Stimulated activated CD4-positive, alpha-beta T cell treated with anti-CD3 and anti-CD28 coated beads, Interleukin-15, amount 100 ng/mL, for 24 hours (primary cell): ENCODE data around the gene SLC43A3.
A peak's percentile ranks its signal among the peaks of the same experiment; 100 is the strongest.

ENCODE experiments used
- DNase-seq: peaks from one replicate; pipeline ENCODE4 v3.0.0-alpha.2; 2020

The SLC43A3 gene

DNA sequence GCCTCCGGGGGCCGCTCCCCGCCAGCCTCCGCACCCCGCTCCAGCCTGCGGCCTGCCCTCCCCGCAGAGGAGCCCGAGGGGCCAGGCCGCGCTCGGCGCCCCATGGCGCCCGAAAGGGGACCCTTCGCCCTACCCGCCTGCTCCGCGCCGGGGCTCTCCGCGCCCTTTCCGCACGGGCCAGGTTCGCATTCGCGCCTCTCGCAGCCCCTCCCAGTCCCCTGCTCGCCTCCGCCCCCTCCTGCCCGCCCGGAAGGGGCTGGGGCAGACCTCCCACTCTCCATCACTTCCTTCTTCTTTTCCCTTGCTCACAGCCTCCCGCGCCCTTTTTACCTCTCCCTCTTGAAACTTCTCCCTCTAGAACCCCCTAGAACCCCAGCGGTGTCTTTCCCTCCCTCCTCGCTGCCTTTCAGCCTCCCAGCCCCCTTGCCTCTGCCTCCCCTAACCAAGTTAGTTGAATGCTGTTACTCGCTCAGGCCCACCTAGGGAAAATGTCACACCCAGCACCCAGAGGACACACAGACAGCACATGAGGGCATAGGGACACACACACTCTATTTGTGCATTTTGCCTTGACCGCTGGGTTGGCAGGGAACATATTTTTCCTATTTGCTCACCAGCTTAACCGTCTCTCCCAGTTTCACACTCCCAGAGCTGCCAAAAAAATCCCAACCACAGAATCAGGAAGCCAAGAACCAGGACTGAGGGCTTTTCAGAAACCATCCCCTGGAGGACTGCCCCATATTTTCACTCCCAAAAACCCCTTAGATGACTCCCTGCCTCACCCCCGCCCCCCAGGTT, at the start of gene SLC43A3:
SLC43A3 (minus strand) TSS at position 193 of the 798 bp plus-strand sequence. CDS start 949 bp downstream, outside the sequence.
- DNase-seq = peak; percentile 91

DNA sequence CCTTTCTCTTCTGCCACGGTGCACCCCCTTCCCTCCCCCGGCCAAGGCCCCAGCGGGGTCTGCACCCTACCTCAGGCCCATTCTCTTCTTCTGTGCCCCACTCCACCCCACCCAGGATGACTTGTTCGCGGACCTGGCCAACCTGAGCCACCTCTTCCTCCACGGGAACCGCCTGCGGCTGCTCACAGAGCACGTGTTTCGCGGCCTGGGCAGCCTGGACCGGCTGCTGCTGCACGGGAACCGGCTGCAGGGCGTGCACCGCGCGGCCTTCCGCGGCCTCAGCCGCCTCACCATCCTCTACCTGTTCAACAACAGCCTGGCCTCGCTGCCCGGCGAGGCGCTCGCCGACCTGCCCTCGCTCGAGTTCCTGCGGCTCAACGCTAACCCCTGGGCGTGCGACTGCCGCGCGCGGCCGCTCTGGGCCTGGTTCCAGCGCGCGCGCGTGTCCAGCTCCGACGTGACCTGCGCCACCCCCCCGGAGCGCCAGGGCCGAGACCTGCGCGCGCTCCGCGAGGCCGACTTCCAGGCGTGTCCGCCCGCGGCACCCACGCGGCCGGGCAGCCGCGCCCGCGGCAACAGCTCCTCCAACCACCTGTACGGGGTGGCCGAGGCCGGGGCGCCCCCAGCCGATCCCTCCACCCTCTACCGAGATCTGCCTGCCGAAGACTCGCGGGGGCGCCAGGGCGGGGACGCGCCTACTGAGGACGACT, 49.3 kb upstream of the SLC43A3 start:
- DNase-seq = peak; percentile 50

DNA sequence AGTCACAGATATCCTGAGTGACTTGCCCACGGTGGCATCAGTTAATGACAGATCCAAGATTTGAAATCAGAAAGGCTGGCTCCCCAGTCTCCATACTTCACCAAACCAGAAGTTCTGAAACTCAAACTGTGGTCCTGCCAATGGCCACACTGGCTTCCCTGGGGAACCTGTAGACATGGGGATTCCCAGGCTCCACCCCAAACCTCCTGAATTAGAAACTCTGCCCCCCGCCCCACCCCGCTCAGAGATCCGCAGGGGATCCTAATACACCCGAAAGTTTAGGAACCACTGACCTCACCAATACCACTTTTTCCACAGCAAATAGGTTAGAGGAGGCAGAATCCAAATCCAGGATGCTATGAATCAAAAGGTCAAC, 48.7 kb upstream of the SLC43A3 start:
- no peak for DNase-seq

DNA sequence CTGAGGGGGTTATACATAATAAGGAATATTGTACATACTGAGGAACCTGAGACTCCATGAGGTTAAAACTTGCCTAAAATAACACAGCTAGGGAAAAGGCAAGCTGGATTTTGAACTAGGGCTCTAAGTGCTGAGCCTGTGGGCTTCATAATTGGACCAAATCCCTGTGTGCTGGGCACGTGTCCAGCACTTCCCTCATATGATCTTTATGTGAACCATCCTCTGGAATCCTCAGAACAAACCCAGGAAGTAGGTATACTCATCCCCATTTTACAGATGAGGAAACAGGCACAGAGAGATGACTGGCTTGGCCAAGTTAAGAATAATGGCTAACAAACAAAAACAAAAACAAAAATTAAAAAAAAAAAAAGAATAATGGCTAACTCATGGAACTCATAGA, 48.3 kb upstream of the SLC43A3 start:
- DNase-seq = no peak

DNA sequence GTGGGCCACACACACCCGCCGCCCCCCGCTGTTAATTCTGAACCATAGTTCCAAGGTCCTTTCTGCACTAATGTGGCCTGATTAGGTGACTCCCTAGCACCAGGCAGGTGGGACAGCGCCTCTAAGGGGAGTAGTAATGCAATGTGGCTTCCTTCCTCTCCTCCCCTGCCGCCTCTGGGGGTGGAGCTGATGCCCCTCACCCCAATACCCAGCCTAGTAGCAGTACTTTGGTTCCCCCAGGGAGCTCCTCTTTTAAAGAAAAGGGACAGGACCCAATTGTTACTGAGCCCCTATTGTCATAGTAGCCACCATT, 47.8 kb upstream of the SLC43A3 start:
- DNase-seq = no peak

DNA sequence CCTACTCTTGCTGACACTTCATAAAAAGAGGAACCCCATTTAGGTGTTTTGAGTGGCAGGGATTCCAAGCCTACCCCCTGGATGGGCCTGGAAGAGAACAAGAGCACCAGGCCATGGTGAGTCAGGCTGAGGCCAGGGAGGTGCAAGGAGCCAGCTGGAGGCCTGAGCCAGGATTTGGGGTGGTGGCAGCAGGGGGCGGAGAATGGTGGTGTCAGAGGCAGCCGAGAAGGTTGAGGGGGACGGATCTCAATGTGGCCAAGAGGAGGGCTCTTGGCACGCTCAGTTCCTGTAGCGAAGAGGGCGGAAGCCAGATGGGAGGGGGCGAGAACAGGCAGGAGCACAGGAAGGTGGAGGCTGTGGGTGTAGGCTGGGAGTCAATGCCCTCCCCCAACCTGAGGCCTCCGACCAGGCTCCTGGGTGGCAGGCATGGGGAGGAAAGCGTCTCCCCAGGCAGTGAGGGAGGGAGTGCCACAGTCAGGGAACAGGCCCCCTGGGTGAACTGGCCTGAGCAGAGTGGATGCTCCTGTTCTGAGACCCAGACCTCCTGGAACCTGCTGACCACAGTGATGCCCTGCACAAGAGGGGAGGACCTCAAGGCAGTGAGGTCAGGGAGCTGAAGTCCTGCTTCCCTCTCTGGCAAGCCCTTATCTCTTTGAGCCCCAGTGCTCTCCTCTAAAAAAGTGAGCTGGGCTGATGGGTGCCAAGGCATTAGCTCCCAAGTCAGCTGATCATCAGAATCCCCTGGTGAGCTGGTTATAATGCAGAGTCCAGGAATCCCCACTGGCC, 47.3 kb upstream of the SLC43A3 start:
- peak; percentile 52 for DNase-seq

DNA sequence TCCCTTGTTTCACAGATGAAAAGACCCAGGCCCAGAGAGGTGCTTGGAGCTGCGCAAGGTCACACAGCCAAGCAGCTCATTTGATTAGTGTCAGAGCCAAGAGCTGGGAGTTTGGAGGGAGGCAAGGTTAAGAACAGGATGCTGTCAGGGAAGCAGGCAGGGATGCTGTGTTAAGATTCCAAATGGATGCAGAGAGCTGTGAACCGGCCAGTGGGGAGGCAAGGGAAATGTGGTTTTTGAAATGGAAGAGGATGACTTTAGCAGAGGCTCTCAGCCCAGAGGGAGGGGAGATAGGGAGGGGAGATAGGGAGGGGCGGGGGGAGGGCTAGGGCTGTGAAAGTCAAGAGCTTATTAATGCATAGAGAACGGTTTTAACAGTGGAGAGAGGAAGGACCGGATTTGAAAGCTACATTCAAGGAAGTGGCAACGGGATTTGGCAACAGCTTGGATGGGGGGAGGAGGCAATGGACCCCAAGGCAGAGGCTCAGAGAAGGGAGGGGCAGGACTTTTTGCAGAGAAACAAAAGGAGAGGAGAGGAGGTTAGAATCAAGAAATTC, 46.4 kb upstream of the SLC43A3 start:
- no peak for DNase-seq

DNA sequence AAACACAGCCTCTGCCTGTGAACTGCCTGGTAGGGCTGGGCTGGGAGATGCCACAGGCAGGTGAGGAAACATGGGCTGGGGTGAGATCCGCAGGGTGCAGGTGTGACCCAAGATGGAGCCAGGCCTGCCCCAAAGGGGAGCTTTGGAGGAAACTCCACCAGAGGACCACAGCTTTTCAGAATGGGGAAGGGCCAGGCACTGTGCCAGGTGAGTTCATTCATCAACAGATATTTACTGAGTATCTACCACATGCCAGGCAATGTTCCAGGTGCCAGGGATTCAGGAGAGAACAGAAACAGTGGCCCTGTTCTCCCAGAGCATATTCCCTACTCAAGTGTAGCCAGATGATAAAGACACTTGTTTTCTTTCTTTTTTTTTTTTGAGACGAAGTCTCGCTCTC, 44.6 kb upstream of the SLC43A3 start:
- no peak for DNase-seq

DNA sequence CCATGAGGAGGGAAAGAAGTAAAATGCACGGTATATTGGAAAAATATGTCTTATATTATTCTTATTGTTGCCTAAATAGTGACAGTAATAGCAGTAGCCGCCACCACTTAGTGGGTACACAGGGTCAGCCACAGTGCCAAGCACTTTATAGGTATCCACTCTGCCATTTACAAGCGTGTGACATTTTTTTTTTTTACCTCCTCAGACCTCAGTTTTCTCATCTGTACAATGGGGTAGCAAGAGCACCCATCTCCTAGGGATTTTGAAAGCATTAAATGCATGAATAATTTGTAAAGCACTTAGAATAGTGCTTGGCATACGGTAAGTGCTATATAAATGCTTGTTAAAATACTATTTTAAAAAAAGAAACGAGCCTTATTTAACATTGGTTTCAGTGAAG, 42.3 kb upstream of the SLC43A3 start:
- no peak for DNase-seq

DNA sequence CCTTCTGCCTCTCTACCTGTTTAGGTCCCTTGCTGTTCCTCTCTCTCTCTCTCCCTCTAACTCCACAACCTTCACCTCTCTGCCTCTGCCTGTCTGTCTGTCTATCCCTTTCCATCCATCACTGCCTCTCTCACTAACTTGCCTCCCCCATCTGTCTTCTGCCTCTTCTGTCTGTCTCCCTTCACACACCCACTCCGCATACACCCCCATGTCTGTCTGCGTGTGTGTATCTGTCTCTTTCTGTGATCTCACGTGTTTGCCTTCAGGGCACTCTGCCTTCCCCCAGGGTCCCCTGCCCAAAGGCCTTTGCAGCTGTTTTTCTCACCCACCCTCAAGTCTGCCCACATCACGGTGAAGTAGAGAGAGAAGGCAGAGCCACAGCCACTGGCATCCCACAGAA, 41.4 kb upstream of the SLC43A3 start:
- DNase-seq = no peak

DNA sequence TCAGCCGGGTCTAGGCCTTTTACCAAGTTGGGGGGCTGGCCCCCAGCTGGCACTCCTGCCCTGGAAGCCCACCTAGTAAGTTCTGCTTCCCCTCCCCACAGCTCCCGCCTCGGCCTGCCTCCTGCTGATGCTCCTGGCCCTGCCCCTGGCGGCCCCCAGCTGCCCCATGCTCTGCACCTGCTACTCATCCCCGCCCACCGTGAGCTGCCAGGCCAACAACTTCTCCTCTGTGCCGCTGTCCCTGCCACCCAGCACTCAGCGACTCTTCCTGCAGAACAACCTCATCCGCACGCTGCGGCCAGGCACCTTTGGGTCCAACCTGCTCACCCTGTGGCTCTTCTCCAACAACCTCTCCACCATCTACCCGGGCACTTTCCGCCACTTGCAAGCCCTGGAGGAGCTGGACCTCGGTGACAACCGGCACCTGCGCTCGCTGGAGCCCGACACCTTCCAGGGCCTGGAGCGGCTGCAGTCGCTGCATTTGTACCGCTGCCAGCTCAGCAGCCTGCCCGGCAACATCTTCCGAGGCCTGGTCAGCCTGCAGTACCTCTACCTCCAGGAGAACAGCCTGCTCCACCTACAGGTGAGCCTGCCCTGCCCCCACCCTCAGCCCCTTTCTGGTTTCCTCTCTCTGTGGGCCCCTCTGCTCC, 40.7 kb upstream of the SLC43A3 start:
- DNase-seq = no peak

DNA sequence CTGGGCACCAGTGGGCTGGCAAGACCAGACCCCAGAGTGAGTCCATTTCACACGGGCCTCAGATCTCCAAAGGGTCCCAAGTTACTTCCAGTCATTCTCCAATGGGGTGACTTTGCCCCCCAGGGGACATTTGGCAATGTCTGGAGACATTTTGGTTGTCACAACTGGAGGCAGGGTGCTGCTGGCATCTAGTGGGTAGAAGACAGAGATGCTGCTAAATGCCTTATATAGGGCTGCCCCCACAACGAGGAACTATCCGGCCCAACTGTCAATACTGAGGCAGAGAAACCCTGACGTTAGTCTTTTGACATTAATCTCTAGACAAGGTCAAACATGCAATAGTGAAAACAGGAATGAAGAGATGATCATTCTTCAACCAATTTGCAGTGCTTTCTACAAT, 39.8 kb upstream of the SLC43A3 start:
- DNase-seq = no peak

DNA sequence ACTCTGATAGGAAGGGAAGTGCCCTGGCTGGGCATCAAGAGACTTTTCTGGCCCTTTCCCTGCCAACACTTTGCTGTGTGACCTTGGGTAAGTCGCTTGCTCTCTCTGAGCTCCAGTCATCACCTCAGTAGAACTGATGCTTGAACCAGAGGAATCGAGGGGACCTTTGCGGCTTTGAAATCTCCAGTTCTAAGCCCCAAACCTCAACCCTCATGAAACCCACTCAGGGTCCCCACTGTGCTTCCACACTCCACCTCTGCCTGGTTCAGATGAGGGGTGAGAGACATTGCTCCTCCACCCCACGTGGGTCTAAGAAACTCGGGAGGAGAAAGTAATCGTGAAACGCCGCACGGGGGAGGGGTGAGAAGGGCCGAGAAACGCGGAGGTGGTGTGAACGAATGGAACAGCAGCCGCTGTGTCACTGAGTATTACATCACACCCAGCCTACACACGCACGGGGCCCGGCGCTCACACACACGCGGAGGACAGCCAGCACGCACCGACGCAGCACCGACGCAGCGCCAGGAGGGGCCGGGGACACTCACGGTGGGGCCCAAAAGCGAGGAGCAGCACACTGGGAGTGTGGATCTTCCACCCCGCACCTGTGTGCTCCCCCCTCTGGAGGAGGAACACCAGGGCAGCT, 37.7 kb upstream of the SLC43A3 start:
- DNase-seq = no peak

DNA sequence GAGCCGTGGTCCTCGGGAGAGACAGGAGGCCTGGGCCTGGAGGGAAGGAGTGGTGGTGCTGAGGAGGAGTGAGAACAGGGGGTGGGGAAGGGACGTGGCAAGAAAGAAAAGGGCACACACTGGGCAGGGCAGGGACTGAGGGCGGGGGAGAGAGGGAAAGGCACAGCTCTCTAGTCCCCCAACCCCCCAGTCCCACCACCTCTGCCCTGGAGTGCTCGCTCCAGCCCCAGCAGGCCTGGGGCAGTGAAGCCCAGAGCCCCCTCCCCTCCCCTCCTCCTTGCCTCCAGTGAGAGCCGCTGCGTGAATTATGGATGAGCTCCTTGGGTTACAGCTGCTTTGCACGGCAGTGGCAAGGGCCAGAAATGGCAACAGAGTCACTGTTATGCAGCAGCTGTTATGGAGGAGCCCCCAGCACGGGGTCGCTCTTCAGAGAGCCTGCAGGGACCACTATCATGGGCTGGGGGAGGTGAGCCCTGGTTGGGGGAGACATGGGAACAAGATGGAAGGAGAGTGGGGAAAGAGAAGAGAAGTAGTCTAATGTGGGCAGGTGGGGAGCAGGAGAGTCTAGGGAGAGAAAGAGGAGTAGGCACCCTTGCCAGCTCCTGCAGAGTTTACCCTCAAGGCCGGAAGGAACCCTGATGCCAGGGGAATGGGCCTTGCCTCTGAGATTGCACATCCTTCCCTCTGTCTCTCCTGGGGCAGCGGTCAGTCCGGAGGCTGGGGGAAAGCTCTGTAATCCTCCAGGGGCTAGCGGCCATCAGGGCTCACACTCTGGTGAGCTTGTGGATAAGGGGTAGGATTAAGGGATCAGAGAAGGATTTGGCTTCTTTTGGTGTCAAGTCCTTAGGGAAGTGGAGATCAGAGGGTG, 37.0 kb upstream of the SLC43A3 start:
- no peak for DNase-seq

DNA sequence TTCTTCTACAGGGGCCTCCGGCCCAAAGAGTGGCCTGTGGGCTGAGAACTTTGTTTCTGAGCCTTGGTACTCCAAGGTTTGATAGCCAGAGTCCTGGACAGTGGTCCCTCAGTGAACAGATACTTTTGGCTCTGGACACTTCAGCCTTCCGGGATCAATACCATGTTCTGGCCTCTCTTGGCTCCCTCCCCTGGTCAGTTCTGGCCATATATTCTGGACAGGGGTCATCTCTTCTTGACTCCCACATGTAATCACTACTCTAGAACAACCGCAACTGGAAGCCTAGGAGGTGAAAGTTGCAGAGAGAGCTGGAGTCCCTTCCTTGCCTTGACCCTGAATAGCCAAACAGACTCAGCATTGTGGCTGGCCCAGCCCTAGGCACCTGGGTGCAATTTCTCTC, 35.7 kb upstream of the SLC43A3 start:
- no peak for DNase-seq

DNA sequence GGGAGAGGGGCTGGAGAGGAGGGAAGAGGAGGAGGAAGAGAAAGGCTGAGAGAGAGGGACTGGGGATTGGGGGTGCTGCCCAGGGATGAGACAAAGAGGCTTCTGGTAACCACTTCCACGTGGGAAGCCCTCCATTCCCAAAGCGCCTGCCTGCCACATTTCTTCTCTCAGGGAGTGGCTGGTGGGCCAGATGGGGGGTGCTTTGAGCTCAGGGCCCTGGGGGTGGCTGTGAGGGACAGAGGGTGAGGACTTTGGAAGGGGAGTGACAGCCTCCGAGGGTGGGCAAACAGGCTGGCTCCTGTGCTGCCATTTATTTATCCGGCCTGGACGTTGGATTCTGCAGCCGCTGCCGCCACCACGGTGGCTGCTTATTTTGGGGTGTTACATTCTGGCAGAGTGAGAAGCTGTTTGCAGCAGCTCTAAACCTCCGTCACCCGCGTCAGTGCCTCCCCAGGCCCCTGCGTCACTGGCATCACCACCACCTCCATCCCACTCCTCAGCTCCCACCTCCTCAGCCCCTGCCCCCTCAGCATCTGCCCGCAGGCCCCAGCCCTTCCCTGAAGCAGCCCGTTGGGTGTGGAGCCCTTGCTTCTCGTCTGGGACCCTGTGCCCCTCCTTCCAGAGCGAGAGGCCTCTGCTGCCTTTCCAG, 35.0 kb upstream of the SLC43A3 start:
- DNase-seq = no peak

DNA sequence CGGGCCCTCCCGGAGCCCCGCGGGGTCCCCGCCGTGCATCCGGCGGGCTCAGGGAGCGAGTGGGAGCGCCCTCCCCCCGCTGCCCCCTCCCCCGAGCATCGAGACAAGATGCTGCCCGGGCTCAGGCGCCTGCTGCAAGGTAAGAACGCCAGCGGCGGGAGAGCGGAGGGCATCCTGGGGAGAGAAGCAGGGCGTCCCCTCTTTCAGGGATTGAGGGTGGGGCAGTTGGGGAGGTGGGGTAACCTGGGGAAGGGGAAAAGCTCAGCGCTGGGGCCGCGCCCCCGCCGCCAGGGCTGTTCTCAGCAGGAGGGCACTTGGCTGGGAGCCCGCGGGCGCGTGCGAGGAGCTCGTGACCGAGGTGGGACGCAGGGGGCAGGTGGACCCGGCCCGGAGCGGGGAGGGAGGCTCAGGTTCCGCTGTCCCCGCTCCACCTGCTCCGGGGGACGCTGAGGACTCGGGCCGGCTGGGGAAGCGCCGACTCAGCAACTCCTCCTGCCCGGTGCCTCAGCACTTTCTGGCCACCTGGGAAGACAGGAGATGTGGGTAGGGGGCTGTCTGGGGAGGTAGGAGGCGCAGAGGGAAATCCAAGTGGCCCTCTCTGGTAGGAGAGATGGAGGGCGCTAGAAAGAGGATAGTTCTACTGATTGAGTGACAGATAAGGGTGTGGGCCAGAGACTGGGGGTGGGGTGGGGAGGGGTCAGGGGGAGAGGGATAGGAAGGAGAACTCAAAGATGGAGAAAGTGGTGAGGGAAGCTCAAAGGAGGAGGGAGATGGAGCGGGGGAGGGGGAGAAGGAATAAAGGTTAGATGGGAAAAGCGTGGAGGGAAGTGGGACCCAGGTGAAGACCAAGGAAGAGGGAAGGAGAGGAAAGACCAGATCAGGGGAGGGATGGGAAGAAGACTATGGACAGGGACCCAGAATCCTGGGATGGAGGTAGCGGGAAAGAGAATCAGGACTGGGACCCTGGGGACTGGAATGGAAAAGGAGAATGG, 34.1 kb upstream of the SLC43A3 start:
- no peak for DNase-seq

DNA sequence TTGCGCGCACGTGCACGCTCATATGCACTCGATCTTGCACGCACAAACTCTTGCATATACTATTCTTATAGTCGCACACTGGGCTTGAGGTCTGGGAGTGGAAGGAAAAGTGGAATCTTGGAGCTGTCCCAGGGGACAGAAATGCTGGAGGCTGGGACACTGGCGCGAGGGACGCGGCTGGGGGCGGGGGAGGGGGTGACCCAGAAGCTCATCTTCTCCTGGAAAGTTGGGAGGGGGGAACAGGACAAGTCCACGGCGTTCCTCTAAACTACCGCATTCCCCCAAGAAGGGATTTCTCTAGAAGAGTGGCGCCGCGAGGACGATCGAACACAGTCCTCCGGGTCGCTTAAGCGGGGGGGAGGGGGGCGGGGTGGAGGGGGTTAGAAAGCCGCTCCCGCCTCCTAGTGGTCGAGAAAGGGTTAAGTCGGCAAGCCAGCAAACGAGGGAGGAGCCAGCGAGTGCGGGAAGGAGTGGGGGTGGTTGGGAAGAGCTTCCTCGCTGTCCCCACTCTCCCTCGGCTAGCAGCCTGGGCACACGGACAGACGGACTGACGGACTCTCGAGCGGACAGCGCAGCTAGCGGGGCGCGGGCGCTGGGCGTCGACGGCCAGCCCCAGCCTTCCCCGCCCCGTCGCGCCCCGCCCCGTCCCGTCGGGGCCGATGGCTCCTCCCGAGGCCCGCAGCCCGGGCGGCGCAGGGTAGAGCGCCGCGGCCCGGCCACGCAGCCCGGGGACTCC, 33.3 kb upstream of the SLC43A3 start, which contains the start of gene RTN4RL2:
RTN4RL2 (plus strand) TSS at position 507 of the 736 bp plus-strand sequence. CDS start 338 bp downstream, outside the sequence.
- peak; percentile 73 for DNase-seq
